Calu3 (cell line): ENCODE measurements around the gene OR1S2. TPM values are rescaled to one million over a fixed set of nuclear protein-coding genes. Genes with fewer than 3 reads are reported as not detected.

Experiments
- Bru-seq: library from RNA; stranded (reverse); fragments of 400-500 nt; gene quantifications from one replicate; lab custom pipeline; 2021; lab: Mats Ljungman, UMichigan
- BruChase-seq, 2 experiments: library from RNA; stranded (reverse); fragments of 400-500 nt; gene quantifications; one replicate each; lab custom pipeline; 2021; lab: Mats Ljungman, UMichigan
- BruUV-seq: library from RNA; stranded (reverse); fragments of 400-500 nt; replicated peaks from 2 replicates; lab custom pipeline; 2021; lab: Mats Ljungman, UMichigan
- CTCF ChIA-PET: fragments of 300-600 bp; sonication (Branson Sonifier 250); formaldehyde crosslinking; loops from one replicate; lab custom pipeline; 2022; ENCODE audit warnings: antibody characterized with exemption; lab: Charles Lee
- DNase-seq: peaks from one replicate; pipeline ENCODE4 v3.0.0; 2022
- H3K27ac Mint-ChIP-seq: one replicate; pipeline ENCODE4 v1.8.0; 2022; ENCODE audit warnings: mixed read lengths; ENCODE audit not compliant: unreplicated experiment
- H3K27me3 Mint-ChIP-seq: one replicate; pipeline ENCODE4 v1.8.0; 2022; ENCODE audit warnings: mixed read lengths; ENCODE audit not compliant: unreplicated experiment
- H3K36me3 Mint-ChIP-seq: one replicate; pipeline ENCODE4 v1.8.0; 2022; ENCODE audit warnings: mild to moderate bottlenecking, moderate library complexity, mixed read lengths; ENCODE audit not compliant: insufficient read depth, unreplicated experiment
- H3K4me1 Mint-ChIP-seq: one replicate; pipeline ENCODE4 v1.8.0; 2022; ENCODE audit warnings: mild to moderate bottlenecking, low read depth, mixed read lengths; ENCODE audit not compliant: unreplicated experiment
- H3K4me3 Mint-ChIP-seq: one replicate; pipeline ENCODE4 v1.8.0; 2022; ENCODE audit warnings: mild to moderate bottlenecking, low read depth, moderate library complexity, mixed read lengths; ENCODE audit not compliant: unreplicated experiment
- H3K9me3 Mint-ChIP-seq: one replicate; pipeline ENCODE4 v1.8.0; 2022; ENCODE audit warnings: low read depth, mixed read lengths; ENCODE audit not compliant: unreplicated experiment
- intact Hi-C: fragments of 100-400 bp; cut with micrococcal nuclease; formaldehyde crosslinking; loops from one replicate; pipeline ENCODE4 v1.10.0; 2022; ENCODE audit not compliant: unreplicated experiment
- long read RNA-seq: library from polyadenylated mRNA; stranded (forward); transcript quantifications from one replicate; pipeline ENCODE4 v2.0.0, GENCODE V29; 2022
- total RNA-seq: library from RNA; stranded (reverse); gene quantifications from 2 replicates; pipeline ENCODE4 v1.2.3, GENCODE V29; 2022
- TF ChIP-seq, protein P1 (sequence below): fragments of 200-600 bp; IDR thresholded peaks from one replicate; pipeline ENCODE4 v1.8.0; 2022; ENCODE audit warnings: antibody characterized with exemption; ENCODE audit not compliant: unreplicated experiment

Gene OR1S2, protein sequence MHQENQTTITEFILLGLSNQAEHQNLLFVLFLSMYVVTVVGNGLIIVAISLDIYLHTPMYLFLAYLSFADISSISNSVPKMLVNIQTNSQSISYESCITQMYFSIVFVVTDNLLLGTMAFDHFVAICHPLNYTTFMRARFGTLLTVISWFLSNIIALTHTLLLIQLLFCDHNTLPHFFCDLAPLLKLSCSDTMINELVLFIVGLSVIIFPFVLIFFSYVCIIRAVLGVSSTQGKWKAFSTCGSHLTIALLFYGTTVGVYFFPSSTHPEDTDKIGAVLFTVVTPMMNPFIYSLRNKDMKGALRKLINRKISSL
- not detected in 2 replicates for total RNA-seq
- Bru-seq, nascent RNA: not detected
- BruChase-seq, experiment 1, labeled RNA remaining after a 6-hour chase: not detected
- not detected for BruChase-seq, experiment 2, labeled RNA remaining after a 2-hour chase
- long read RNA-seq: 0 reads

GRCh38 chr11:58204042-58204441 lies at the start of gene OR1S2:
OR1S2 (minus strand) TSS chr11:58204142; CDS start chr11:58204142, 0 bp downstream.
- no peaks in the 10 kb centered on the region for H3K27me3 Mint-ChIP-seq
- BruUV-seq: no TSS peak
- H3K36me3 Mint-ChIP-seq: no peaks in the 10 kb centered on the region
- no peak within 1 kb of the TSS for H3K4me3 Mint-ChIP-seq
- H3K4me1 Mint-ChIP-seq: peaks cover 4% of the 10 kb centered on the region
- intact Hi-C loops: no loop called here
- TF ChIP-seq, protein P1, sequence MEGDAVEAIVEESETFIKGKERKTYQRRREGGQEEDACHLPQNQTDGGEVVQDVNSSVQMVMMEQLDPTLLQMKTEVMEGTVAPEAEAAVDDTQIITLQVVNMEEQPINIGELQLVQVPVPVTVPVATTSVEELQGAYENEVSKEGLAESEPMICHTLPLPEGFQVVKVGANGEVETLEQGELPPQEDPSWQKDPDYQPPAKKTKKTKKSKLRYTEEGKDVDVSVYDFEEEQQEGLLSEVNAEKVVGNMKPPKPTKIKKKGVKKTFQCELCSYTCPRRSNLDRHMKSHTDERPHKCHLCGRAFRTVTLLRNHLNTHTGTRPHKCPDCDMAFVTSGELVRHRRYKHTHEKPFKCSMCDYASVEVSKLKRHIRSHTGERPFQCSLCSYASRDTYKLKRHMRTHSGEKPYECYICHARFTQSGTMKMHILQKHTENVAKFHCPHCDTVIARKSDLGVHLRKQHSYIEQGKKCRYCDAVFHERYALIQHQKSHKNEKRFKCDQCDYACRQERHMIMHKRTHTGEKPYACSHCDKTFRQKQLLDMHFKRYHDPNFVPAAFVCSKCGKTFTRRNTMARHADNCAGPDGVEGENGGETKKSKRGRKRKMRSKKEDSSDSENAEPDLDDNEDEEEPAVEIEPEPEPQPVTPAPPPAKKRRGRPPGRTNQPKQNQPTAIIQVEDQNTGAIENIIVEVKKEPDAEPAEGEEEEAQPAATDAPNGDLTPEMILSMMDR: no peak
- DNase-seq: no peak
- peaks cover 7% of the 10 kb centered on the region for H3K9me3 Mint-ChIP-seq
- CTCF ChIA-PET: no interaction called here
- H3K27ac Mint-ChIP-seq: no peak within 1 kb of the TSS

GRCh38 chr11:58243954-58244353 lies 40.0 kb upstream of the OR1S2 start:
- CTCF ChIA-PET: no interaction called here
- H3K4me3 Mint-ChIP-seq: no peak overlapping the region
- H3K27me3 Mint-ChIP-seq: no peaks in the 10 kb centered on the region
- peaks cover 4% of the 10 kb centered on the region for H3K9me3 Mint-ChIP-seq
- DNase-seq: no peak
- no peaks in the 10 kb centered on the region for H3K36me3 Mint-ChIP-seq
- no peaks in the 10 kb centered on the region for H3K4me1 Mint-ChIP-seq
- no peak overlapping the region for H3K27ac Mint-ChIP-seq
- intact Hi-C loops: no loop called here
- BruUV-seq: no TSS peak
- TF ChIP-seq, protein P1: no peak

GRCh38 chr11:58227956-58228615 lies 24.1 kb upstream of the OR1S2 start:
- no peak for DNase-seq
- no peaks in the 10 kb centered on the region for H3K36me3 Mint-ChIP-seq
- TF ChIP-seq, protein P1: no peak
- no peaks in the 10 kb centered on the region for H3K27me3 Mint-ChIP-seq
- H3K27ac Mint-ChIP-seq: no peak overlapping the region
- no peaks in the 10 kb centered on the region for H3K4me1 Mint-ChIP-seq
- CTCF ChIA-PET: no interaction called here
- BruUV-seq: no TSS peak
- no peak overlapping the region for H3K4me3 Mint-ChIP-seq
- H3K9me3 Mint-ChIP-seq: peaks cover 7% of the 10 kb centered on the region
- intact Hi-C loops: no loop called here

- TF ChIP-seq, protein P1: no peak
- Mint-ChIP-seq H3K9me3 (peaks cover 2% of the 10 kb centered on the region), H3K27ac (no peak overlapping the region), H3K4me3 (no peak overlapping the region), H3K27me3 (no peaks in the 10 kb centered on the region), H3K36me3 (no peaks in the 10 kb centered on the region), H3K4me1 (peaks cover 8% of the 10 kb centered on the region)
- BruUV-seq: no TSS peak
- CTCF ChIA-PET: no interaction called here
- no peak for DNase-seq
- intact Hi-C loops: no loop called here
Observed at GRCh38 chr11:58222721-58223120, 18.8 kb upstream of the OR1S2 start.
